GM18909 (cell line): ENCODE measurements around the gene SPRED2.

ENCODE experiments used
- ATAC-seq: cut with Tn5 transposase; IDR thresholded peaks from one replicate; pipeline ENCODE4 v1.9.1; 2021; ENCODE audit warnings: mild to moderate bottlenecking; ENCODE audit not compliant: unreplicated experiment, poor library complexity

SPRED2 gene

DNA sequence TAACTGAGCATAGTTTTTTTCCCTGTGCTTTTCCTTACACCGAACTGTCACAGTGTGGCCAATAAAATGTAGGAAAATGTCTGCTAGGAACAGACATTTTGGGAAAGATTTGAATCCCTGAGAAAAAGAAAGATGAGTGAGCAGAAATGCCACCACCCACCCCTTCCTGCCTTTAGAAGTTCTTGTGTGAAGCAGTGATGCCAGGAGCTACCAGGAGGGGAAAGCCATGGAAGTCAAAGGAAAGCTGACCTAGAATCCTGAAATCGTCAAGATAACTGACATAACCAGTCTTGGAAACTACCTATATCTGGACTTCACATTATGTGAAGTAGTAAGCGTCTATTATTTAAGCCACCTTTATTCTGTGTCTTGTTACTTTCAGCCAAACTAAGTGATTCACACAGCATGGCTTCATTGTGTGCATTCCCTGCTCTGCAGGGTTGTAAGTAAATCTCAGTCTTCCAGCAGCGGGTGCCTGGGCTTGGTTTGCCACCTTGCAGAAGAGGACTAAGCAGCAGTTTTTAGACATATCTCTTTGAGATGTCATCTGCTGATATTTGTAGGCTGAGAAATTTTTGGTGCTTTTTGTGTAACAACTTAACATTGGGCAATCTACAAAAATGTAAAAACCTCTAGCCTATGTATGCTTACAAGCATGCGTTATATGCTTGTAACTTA is 11.2 kb upstream of the SPRED2 start:
- no peak for ATAC-seq

DNA sequence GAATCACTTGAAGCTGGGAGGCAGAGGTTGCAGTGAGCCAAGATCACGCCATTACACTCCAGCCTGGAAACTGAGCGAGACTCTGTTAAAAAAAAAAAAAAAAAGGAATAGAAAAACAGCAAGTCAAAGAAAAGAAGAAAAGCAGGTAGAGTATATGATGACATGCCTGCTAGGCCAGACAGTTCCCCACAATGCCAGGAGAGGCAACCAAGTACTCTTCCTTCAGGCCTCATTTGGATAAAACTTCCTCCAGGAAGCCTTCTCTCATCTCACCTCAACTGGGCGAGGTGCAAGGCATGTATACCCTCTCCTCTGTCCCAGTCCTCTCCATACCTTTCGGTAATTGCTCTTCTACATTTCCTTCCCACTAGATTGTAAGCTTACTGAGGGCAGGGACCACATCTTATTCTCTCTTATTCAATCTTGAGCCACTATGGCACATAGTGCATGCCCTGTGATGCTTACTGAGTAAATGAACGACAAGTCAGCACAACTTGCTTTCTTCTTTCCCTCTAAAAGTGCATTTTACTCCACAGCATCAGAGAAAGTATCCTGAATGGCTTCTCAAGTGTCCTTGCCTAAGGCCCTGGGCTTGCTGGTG is 10.1 kb upstream of the SPRED2 start:
- no peak for ATAC-seq

DNA sequence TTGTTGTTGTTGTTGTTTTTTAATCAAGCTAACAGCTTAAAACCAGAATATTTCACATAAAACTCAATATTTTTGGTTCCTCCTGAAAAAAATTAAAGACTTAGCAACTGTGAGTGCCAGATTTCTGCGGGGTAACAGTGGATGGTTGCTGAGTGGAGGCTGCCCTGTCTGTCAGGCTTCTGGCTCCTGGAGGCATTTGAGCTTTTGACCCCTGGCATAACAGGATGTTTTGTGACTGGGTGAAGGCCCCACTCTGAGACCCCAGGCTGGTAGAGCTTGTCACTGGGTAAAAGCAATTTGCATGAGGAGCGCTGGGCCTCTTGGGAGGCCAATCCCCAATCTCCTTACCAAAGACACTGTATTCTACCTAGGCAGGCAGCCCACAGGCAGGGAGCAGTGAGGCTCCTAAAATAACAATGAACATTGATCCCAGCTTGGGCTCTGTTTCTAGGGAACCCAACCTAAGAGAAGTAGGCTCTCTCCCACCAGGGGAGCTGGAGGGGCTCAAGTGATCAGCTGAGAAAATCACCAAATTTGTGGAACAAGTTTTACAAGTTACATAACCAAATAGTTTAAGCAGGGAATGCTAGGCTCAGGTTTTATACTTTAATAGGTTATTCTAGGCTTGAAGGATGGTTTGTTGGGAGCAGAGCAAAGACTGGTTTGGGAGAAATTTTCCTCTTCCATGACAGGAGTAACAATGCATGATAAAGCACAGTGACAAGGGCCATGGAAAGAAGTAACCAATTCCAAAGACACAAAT is 5.9 kb upstream of the SPRED2 start:
- ATAC-seq: no peak

DNA sequence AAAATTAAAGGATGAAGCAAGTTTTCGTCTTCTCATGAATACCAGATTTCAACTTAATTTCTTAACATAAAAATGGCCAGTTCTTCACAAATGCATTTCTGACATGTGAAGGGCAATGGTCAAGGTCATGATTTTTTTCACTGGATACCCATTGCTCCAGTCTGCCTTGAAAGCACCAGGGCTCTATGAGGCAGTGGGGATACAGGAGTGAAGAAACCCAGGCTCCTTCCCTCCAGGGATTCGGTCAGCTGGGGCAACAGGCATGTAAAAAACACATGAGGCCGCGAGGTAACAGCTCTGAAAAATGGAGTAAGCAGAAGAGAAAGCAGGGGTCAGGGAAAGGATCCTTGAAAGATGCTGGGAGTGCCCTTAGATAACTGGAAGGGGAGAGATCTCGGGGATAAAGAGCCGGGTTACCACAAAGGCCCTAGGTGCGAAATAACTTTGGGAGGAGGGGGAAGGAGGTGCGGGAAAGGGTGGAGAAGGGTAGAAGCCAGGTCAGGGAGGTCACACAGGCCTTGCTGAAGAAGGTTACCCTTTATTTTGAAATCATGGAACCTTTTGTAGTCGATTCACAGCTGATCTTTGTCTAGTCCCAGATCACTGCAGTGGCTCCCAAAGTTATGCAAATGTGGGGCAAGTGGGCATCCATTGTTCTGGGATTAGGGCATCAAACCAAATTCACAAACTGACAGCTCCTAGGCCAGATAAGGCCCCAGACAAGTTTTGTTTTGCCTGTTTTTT is 5.2 kb upstream of the SPRED2 start:
- no peak for ATAC-seq

DNA sequence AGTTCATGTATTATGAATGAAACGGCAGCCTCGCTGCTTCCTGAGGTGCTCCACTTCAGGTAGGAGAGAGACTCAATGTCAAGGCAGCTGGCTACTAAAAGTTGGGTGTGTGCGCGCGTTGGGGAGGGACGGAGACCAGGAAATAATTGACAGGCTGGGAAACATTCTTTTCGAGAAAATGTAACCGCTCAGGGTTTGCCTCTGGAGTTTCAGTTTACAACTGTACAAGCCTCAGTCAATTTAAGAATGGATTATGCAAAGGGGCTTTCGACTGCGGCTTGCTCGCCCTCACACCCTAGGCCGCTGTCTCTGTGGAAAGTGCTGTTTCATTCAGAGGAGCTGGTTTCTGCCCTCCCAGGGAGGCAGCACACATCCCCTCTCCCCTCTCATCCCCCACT is 4.4 kb upstream of the SPRED2 start:
- ATAC-seq: peak; percentile 77

DNA sequence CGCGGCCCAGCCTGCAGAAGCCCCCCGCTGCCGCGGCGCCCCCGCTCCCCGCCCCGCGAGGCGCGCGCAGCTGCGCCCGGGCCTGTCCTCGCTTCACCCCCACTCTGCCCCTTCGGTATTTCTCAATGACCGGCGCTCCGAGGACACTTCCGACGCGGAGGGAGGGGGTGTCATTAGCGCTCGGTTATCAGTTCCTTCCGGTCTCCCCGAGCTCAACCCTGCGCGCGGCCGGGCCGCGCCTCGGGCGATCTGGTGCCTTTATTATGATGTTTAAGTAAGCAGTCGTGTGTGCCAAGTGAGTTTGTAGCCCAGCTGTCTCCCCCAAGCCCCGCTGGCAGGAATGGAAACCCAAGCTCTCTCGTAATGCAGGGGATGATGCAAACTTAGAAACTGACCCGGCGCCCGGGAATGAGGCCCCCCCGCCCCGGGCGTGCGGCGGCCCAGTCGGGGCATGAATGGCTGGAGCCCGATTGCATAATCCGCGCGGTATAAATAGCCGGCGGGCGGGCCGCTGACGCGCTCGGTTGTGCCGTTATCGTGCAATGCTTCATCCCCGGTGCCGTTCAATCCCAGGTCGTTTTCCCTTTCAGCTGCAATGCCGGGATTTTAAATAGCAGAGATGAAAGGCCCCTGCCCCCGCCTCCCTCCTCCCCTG is 3.9 kb upstream of the SPRED2 start:
- peak; percentile 40 for ATAC-seq

DNA sequence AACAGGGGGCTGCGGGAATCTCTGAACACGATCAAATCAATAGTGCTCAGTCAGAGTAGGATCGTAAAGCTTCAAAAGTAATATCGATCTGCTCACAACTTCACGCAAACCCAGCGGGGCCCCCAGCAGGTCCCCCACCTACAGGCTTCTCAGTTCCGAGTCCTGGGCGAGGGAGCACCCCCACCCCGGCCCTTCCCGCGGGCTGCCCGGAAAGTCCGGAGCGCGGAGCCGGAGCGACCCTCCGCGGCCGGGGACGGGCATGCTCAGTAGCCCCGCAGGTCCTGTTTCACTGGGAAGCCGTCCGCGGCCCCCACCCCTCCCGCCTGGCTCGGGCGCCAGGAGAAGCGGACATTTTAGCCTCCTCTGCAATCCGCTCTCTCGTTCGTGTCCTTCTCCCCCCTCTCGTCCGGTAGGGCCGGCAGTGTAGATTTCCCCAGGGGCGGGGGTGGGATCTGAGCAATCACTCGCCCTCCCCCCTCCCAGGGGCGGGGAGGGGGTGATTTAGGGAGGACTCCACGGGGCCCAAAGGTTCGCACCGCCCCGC is 3.3 kb upstream of the SPRED2 start:
- peak; percentile 23 for ATAC-seq

DNA sequence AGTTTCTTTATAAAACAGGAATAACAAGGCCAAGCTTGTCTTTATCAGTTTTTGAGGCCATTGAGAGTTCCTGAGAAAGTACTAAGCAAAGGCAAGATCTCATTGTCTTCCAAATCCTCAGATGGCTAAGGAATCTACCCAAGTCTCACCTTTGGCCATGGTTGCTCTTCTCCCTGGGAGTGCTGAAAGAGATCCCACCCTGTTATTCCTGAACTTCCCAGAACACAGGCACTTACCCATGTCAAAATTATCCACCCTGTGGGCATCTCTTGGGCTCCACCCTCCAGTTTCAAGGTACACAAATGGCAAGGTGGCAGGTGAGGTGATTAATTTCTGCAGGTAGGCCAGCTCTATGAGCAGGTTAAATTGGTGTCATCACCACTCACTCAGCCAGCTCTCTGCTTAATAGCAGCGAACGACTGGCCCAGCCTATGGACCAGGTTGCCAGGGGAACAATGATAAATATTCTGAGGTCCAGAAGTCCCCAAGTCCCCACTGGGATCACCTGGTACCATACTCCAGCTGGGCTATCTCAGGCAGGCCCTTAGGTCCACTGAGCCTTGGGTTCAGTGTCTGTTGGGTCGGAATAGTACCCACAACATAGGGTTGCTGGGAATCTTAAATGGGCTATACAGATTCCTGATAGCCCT is 2.3 kb upstream of the SPRED2 start:
- no peak for ATAC-seq

DNA sequence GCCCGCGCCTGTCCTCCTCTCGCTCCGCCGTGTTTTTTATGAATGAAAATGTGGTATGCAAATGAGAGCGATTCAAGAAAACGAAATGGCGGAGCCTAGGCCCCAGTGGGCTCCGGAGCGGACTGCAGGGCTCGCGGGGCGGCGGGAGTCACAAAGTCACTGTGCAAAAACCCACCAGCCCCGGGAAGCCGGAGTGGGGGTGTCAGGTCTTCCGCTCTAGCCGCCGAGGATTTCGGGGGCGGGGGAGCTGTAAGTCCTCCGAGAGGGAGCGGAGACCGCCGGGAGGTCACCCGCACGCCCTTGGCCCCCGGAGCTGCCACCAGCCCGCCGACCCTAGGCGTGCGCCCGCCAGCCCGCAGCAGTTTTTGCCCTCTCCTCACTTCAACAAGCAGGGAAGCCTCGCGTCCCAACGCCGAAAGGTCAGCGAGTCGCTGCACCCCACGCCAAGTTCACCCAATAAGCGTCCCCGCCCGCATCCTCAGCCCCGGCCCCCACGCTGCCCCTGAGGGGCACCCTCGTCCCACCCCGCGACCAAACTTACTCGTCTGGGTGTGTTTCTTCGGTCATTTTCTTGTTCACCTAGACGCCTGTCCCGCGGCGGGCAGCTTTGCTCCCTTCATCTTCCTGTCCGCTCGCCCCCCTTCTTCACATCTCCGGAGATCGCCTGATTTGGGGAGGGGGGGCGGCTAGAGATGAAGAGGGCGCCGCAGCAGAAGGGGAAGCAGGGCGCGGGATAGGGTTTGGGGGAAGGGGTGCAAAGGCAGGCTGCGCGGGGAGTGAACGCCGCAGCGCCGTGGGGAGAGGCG is 775 bp downstream of the SPRED2 start:
- peak; percentile 38 for ATAC-seq

DNA sequence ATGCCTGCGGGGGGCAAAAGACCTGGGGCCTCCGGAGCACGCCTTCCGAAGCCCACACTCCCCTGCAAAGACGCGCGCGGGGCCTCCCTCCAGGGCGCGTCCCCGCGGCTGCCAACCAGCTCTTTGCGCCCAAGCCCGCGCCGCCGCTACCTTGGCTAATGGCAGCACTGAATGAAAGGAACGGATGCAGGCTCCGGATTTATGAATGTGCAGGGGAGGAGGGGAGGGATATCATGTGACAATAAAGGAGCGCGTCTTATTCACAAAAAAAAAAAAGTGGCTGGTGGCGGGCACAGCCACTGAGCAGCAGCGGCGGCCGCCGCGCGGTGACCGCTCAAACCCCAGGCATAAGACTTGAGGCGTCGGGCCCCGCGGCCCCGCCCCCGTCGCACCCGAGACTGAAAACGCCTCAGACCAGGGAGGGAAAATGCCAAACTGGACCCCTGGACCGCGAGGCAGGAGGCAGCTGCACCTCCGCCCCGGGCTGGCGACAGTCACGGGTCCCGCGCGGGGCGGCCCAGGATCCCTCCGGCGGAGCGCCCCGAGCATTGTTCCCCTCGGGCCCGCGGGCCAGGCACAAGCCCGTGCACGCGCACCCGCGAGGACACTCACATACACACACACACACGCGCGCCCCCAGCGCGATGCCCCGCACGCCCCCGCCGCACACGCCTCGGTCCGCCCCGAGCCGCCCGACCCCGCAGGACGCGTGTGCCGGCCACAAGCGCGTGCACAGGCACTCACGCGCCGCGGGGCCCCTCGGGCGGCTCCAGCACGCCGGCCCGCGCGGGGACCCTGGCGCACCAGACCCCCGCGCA is 1.6 kb downstream of the SPRED2 start:
- ATAC-seq: peak; percentile 39

DNA sequence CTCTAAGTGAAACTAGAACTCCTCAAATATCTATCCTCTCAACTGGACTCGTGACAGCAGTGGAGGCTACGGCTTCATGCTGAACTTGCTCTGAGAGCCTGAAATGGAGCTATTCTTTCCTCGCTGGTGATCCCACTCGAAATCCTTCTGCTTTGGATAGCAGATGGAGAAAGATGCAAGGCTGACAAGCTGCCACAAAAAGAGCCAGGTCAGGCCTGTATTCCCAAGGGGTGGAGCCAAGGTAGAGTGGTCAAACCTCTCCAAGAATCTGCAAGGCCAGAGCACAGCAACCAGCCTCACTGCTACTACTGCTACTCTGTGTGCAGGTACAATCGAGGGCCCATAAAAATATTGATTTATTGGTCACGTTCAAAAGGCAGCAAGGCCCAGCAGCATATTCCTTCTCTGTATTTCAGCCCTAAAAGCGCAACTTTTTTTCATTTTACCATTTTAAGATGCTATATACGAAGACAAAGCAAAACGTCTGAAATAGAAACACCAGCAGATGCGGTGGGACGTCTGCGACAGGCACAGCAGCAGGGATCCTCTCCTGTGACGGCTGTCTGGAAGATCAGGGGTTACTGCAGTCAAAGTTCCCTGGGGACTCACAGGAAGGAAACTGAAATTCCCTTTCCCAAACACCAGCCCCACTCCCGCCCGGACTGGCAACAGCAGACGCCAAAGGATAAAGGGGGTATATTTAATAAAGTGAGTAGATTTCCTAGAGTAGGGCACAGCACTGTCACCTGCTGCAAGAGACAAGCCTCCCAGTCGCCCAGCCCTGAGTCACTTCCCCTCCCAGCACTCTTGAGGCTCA is 2.4 kb downstream of the SPRED2 start:
- no peak for ATAC-seq

DNA sequence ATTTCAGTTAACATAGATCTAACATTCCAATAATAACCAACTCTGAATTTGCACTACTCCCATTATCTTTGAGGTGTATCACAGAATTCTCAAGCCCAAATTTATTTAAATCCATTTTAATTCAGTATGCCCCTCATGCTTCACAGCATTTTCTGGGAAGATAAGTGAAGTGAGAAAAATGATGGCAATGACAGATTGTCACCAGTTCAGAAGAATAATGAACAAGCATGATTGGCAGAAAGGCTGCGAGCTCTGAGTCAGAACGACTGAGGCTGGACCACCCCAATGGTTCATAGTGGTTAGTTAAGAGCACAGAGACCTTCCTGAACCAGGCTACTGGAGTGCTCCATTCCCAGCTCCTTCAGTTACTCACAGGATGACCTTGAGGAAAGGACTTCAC is 4.9 kb downstream of the SPRED2 start:
- ATAC-seq: no peak

DNA sequence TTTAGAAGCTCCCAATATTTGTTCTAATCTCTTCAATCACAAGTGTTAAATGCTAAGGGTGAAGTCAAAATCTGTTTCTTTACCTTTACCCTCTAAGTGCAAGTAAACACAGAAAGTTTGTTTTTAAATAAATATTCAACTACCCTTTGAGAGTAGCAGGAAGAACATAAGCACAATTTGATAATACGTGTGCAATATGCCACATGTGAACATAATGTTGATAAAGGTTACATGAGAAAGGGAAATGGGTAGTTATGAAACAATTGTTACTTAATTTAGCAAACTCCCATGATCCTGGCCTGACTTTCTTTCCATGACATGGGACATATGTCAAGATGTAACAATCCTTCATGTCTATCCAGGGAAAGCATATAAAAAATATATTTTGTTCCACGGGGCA is 7.1 kb downstream of the SPRED2 start:
- ATAC-seq: no peak

DNA sequence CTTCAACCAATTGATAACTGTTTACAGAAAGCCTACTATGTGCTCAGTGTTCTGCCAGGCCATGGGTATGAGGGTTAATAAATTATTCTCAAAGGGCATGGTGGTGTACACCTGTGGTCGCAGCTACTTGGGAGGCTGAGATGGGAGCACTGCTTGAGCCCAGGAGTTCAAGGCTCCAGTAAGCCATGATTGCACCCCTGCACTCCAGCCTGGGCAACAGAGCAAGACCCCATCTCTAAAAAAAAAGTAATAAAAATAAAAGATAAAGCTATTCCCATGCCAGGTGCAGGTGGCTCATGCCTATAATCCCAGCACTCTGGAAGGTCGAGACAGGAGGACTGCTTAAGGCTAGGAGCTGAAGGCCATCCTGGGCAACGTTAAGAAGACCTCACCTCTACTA is 8.0 kb downstream of the SPRED2 start:
- ATAC-seq: no peak

DNA sequence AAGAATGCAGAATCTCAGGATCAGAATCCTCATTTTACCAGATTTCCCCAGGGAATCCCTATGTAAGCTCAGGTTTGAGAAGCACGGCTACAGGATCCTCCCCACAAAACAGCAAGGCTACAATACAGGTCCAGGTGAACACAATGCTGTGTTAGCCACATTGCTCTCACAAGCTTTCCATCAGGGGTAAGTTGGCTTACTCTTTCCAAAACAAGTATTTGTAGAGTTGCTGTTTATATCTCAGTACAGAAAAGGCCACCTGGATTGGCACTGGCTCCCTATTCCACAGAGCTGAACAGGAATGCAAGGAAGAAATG is 11.0 kb downstream of the SPRED2 start:
- no peak for ATAC-seq

DNA sequence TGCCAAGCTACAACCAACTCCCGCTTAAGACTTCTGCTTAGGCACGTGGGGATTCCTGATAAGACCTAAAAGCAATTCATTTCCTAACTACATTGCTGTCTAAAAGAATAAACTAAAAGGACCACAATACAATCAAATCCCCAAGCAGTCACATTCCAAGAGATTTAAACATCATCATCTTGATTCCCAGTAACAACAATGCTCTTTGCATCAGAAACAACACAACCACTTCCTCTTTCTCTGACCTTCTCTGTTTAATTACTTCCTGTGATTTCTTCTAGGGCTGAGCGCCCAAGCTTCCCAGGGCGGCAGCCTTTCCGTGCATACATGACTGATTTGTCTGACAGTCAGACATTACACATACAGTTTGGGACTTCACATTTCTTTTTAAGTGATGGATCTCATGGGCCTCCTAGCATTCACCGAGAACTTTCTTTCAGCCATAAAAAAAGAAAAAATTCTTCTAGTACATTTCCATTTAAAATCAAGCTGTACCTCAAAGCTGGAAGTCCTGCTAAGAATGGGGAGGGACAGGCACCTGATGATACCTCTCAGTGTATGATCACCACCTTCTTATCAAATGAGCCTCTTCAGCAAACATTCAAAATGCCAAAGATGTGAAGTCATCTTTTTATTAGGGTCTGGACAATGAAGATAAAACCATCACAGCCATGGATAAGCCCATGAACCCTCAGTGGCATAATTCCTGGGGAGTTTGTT is 11.5 kb downstream of the SPRED2 start:
- peak; percentile 85 for ATAC-seq
